ENCODE results near the gene FES.

DNA sequence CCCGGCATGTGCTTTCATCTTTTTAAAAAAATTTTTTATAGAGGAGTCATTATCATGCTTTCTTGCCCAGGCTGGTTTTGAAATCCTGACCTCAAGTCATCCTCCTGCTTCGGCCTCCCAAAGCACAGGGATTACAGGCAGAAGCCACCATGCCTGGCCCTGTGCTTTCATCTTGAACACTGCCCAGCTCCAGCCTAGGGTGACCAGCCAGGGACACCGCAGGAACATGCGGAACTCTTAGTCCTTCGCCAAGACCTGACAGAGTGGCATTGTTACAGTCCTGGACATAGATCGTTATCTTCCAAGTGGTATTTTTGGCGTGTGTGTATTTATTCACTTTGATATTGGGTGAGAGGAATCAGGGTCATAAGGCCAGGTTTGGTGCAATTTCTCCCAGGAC lies 23.9 kb upstream of the FES start:
- TF ChIP-seq EZH2 (IDR thresholded peaks at IDR 0.05; ENCODE audit: insufficient read depth, poor library complexity, severe bottlenecking), result no peak
- TF ChIP-seq EZH2phosphoT487 (IDR thresholded peaks at IDR 0.05; ENCODE audit: insufficient read depth, low read depth), result no peak
